Measurements from ENCODE around the gene IQCK. TPM values are rescaled to one million over a fixed set of nuclear protein-coding genes. Genes with fewer than 3 reads are reported as not detected.

The IQCK gene
- total and polyA plus RNA-seq, 2 experiments from 2014 or later: 7.2 to 11.8 TPM

DNA sequence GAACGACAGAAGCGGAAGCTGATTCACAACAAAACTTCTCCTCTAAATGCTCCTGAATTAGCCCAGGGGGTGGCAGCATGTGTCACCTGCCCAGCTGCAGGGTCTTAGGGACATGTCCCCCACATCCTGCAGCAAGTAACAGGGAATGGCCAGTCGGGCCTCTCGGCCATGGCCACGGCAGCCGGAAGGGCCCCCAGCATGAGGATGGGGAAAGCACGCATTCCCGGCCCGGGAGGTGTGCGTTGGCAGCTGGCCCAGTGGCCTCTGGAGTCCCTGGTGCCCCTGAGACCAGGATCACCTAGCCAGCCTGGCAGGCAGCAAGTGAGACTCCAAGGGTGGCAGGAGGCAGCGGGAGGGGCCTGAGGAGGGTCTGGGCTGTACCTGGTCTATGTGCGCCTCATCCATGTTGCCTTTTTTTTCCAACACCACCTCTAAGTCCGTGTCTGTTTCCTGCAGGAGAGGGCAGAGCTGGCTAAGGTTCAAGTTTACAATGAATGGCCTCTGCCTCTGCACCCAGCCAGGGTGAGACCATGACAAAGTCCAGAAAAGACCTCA is 7.0 kb upstream of the IQCK start:
- Histone ChIP-seq H3K9me2 (replicated peaks; ENCODE audit: insufficient read depth) (no peaks in the 10 kb centered on the region), H3K4me3 (no peak overlapping the region), H4K20me1 (ENCODE audit: insufficient read depth, poor library complexity, severe bottlenecking) (no peaks in the 10 kb centered on the region), H3K9me3 (ENCODE audit: low read depth) (no peaks in the 10 kb centered on the region), H3K79me2 (peaks cover 33% of the 10 kb centered on the region), H3K4me2 (no peak overlapping the region), H3K4me1 (ENCODE audit: insufficient read depth) (peaks cover 4% of the 10 kb centered on the region), H3K36me3 (replicated peaks; ENCODE audit: insufficient read depth, low read depth) (no peaks in the 10 kb centered on the region), H3K27me3 (no peaks in the 10 kb centered on the region), H3K27ac (no peak overlapping the region), H2AFZ (no peak overlapping the region)
- WGBS (ENCODE audit: low lambda C conversion rate, missing lambda C conversion rate): 85% methylated on average over 13 of the region's 13 CpGs
- TF ChIP-seq, protein P1, sequence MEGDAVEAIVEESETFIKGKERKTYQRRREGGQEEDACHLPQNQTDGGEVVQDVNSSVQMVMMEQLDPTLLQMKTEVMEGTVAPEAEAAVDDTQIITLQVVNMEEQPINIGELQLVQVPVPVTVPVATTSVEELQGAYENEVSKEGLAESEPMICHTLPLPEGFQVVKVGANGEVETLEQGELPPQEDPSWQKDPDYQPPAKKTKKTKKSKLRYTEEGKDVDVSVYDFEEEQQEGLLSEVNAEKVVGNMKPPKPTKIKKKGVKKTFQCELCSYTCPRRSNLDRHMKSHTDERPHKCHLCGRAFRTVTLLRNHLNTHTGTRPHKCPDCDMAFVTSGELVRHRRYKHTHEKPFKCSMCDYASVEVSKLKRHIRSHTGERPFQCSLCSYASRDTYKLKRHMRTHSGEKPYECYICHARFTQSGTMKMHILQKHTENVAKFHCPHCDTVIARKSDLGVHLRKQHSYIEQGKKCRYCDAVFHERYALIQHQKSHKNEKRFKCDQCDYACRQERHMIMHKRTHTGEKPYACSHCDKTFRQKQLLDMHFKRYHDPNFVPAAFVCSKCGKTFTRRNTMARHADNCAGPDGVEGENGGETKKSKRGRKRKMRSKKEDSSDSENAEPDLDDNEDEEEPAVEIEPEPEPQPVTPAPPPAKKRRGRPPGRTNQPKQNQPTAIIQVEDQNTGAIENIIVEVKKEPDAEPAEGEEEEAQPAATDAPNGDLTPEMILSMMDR (IDR thresholded peaks at IDR 0.05; ENCODE audit: poor library complexity): no peak
- TF ChIP-seq EZH2phosphoT487 (IDR thresholded peaks at IDR 0.05; ENCODE audit: low read depth, severe bottlenecking, unreplicated experiment): no peak
- no peak for TF ChIP-seq EZH2 (IDR thresholded peaks at IDR 0.05; ENCODE audit: borderline replicate concordance)
- DNase-seq (ENCODE audit: low spot score): no peak

DNA sequence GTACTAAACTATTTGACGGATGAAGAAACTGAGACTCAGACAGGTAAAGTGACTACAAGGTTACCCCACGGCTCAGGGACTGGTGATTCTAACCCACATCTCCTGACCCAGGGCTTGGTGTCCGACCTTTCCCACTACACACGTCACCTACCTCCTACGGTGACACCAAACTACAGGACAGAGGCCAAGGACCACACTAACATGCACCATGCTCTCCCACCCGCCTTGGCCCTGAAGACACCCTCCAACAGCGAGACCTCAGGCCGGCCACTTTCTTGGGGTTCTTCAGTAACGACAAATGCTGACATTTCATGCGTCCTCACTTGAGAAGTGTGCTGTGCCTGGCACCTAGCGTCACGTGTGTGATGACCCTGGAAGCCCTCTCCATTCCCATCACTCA is 6.4 kb upstream of the IQCK start:
- peaks cover 10% of the 10 kb centered on the region for H3K4me1 ChIP-seq (ENCODE audit: insufficient read depth)
- no peak overlapping the region for H3K4me3 ChIP-seq
- TF ChIP-seq, protein P1 (IDR thresholded peaks at IDR 0.05; ENCODE audit: poor library complexity): no peak
- no peak for TF ChIP-seq EZH2phosphoT487 (IDR thresholded peaks at IDR 0.05; ENCODE audit: low read depth, severe bottlenecking, unreplicated experiment)
- no peak for TF ChIP-seq EZH2 (IDR thresholded peaks at IDR 0.05; ENCODE audit: borderline replicate concordance)
- no peak overlapping the region for H3K4me2 ChIP-seq
- DNase-seq (ENCODE audit: low spot score): no peak
- no peak overlapping the region for H3K27ac ChIP-seq
- no peaks in the 10 kb centered on the region for H3K36me3 ChIP-seq (replicated peaks; ENCODE audit: insufficient read depth, low read depth)
- H2AFZ ChIP-seq: no peak overlapping the region
- H3K9me3 ChIP-seq (ENCODE audit: low read depth): no peaks in the 10 kb centered on the region
- no peaks in the 10 kb centered on the region for H4K20me1 ChIP-seq (ENCODE audit: insufficient read depth, poor library complexity, severe bottlenecking)
- WGBS (ENCODE audit: low lambda C conversion rate, missing lambda C conversion rate): 93% methylated on average over 12 of the region's 12 CpGs
- no peaks in the 10 kb centered on the region for H3K9me2 ChIP-seq (replicated peaks; ENCODE audit: insufficient read depth)
- peaks cover 38% of the 10 kb centered on the region for H3K79me2 ChIP-seq
- no peaks in the 10 kb centered on the region for H3K27me3 ChIP-seq

DNA sequence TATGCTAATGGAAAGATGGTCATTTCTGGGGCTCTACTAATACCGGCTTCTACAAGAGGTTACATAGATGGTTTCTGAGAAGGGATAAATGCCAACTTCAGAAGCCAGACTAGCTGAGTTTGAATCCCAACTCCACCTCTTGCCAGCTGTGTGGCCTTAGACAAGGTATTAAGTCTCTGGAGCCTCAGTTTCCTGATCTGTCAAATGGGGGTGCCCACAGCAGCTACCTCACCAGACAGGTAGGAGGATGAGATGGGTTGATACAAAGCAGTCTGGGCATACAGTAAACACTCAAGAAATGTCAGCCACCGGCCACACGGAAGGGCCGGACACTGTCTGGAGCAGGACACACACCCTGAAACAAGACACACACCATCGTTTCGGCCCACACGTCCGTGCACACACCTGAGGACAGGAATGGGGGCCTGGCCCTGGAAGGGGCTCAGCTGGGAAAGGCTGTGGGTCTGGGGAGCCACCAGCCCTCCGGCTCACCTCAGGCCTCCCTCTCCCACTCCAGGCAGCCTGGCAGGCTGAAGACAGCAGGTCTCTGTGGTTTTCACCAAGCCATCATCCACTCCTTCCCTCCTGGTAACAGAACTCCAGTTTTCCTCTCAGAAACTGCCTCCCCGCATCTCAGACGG is 5.5 kb upstream of the IQCK start:
- peaks cover 47% of the 10 kb centered on the region for H3K79me2 ChIP-seq
- H3K4me3 ChIP-seq: no peak overlapping the region
- peaks cover 15% of the 10 kb centered on the region for H3K4me1 ChIP-seq (ENCODE audit: insufficient read depth)
- H3K9me3 ChIP-seq (ENCODE audit: low read depth): no peaks in the 10 kb centered on the region
- H3K27me3 ChIP-seq: no peaks in the 10 kb centered on the region
- WGBS (ENCODE audit: low lambda C conversion rate, missing lambda C conversion rate): 95% methylated on average over 11 of the region's 11 CpGs
- H3K4me2 ChIP-seq: no peak overlapping the region
- H3K9me2 ChIP-seq (replicated peaks; ENCODE audit: insufficient read depth): no peaks in the 10 kb centered on the region
- H3K27ac ChIP-seq: no peak overlapping the region
- no peaks in the 10 kb centered on the region for H3K36me3 ChIP-seq (replicated peaks; ENCODE audit: insufficient read depth, low read depth)
- no peak for TF ChIP-seq EZH2 (IDR thresholded peaks at IDR 0.05; ENCODE audit: borderline replicate concordance)
- TF ChIP-seq EZH2phosphoT487 (IDR thresholded peaks at IDR 0.05; ENCODE audit: low read depth, severe bottlenecking, unreplicated experiment): no peak
- TF ChIP-seq, protein P1 (IDR thresholded peaks at IDR 0.05; ENCODE audit: poor library complexity): no peak
- no peak for DNase-seq (ENCODE audit: low spot score)
- no peak overlapping the region for H2AFZ ChIP-seq
- no peaks in the 10 kb centered on the region for H4K20me1 ChIP-seq (ENCODE audit: insufficient read depth, poor library complexity, severe bottlenecking)

Measured in hepatocyte (in vitro differentiated cells).